Activated CD4-positive, alpha-beta T cell treated with anti-CD3 and anti-CD28 coated beads for 4 hours (primary cell): ENCODE results near the gene OPHN1.

ENCODE experiments used
- DNase-seq, 2 donors: peaks; one replicate each; pipeline ENCODE4 v3.0.0-alpha.2; 2020

The OPHN1 gene

DNA sequence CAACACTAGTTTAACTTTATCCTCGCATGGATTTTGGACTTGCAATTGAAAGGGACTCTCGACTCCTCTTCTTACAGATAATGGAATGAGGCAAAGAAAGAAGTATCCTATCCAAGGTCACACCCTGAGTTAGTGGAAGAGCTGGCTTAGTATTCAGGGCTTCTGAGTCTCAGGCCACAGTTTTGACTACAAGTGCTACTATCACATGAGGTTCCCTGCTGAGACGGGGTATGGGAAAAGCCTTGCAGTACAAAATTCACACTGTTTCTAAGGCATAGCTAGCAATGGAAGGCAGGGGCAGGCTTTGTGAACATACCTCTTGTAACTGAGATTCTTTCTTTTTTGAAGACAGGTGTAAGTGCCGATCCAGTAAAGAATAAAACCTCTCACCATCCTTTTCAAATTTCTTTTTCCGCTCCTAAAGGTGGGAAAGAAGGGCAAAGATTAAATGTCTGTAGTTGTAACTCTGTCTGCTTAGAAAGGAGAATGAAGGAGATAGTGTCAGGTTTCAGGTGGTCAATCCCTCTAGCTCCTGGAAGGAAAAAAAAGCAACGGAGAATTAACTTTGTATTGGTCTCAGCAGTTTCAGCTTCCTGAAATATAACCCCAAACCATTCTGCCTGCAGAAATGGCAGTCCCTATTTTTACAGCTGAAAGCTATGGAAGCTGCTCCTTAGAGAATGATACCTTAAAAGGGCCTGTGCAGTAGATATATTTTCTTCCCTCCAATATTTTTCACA lies 199.0 kb downstream of the OPHN1 start:
- DNase-seq: no peak

DNA sequence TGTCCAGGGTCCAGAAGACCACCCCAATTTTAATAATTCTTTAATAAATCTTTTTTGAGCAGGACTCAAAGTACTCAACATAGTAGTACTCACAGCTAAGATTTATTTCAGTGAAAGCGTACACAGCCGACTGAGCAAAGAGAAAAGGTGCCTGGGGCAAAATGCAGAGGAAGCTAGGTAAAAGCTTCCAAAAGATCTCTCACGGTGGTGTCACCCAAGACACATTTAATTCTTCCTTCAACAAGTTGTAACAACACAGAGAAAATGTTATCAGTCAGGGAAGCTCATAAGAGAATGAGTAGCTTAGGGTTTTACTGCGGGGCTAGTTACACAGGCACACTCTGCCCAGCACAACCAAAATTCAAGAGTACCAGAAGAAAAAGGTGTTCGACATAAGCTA lies 201.1 kb downstream of the OPHN1 start:
- DNase-seq: no peak

DNA sequence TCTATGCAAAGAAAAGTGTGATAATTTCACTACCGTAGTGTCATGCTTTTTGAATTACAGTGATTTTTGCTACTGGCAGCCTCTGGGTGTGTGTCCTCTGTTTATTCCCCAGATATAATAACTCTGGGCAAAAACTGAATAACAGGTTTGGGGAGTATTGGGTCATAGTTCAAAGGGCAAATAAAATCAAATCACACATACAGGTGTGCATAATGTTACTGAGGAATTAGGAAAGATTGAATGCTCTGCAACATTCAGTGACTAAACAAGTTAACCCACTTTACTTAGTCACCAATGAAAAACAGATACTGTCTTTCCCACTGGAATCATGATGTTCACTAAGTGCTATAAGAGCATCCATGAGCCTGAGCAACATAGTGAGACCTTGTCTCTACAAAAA lies 224.3 kb downstream of the OPHN1 start:
- DNase-seq: no peak

DNA sequence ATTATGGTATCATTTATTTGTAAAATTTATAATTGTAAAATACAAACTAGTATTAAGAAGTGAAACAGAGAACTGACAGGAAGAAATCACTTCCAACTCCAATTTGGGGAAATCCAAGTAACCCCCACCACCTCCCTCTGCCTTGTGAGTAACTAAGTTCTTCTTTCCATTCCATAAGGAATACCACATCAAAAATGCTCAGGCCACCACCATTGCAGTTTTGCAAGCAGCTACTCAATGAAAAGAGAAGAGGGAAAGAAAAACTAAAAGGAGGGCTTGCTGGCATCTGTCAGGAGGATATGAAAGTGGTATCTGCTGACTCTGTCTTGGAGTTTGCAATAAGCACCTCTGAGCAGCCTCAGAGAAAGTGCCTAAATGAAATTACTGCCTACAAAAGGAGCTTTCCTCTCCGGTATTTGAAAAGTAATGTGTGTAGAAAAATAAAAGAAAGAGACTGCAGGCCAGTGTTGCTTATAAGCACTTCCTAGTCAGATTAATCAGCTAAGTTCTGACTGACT lies 228.7 kb downstream of the OPHN1 start:
- DNase-seq: no peak

DNA sequence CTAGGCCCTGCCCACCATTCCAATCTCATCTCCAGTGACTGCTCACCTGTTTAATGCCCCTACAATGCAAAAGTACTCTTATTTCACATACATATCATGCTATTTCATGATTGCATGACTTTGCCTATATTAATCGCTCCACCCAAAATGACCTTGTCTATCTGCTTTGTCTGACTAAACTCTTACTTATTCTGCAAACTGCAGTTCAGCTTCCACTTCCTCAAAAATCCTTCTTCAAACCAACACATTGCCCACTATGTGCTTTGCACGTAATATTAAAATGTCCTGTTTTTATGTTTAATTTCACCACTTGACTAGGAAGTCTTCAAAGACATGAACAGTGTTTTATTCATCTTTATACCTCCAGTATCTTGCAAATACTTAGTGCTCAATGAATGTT lies 229.6 kb downstream of the OPHN1 start:
- DNase-seq: no peak

DNA sequence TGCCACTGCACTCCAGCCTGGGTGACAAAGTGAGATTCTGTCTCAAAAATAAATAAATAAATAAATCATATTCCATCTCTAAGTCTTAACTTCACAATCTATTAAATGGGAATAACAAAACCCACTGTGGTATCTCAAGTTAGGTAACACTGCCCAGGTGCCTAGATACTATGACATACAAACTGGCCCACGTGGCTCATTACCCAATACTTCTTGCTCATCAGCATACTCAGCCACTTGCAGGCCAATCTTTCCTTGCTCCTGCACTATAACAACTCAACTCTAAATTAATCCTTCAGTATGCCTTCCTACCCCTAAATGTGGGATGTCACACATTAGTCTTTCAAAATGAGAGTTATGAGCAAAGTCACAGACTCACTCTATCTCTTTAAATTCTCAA lies 230.1 kb downstream of the OPHN1 start:
- DNase-seq: no peak

DNA sequence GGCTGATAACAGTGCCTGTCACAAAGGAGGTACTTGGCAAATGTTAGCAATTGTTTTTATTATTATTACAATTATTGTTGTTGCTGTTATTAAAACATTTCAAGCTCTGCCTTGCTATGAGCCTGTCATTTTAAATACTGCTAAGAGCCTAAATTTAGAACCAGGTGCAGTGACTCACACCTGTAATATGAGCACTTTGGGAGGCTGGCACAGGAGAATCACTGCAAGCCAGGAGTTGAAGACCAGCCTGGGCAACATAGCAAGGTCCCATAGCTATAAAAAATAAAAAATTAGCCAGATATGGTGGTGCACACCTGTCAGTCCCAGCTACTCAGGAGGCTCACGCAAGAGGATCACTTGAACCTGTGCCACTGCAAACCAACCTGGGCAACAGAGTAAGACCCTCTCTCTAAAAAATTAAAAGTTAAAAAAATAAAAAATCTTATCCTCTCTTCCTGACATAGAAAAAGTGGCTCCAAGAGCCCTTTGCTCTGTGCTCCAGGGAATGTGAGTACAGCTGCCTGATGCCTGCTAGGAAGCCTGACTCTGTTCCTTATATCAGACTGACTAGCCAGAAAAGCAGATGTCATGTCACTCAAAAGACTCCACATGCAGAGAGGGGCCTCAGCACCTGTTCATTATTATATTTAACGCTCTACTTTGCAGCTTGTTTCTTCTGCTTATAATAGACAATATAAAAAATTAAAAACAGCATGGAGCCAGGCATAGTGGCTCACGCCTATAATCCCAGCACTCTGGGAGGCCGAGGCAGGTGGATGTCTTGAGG lies 234.0 kb downstream of the OPHN1 start:
- DNase-seq: no peak

DNA sequence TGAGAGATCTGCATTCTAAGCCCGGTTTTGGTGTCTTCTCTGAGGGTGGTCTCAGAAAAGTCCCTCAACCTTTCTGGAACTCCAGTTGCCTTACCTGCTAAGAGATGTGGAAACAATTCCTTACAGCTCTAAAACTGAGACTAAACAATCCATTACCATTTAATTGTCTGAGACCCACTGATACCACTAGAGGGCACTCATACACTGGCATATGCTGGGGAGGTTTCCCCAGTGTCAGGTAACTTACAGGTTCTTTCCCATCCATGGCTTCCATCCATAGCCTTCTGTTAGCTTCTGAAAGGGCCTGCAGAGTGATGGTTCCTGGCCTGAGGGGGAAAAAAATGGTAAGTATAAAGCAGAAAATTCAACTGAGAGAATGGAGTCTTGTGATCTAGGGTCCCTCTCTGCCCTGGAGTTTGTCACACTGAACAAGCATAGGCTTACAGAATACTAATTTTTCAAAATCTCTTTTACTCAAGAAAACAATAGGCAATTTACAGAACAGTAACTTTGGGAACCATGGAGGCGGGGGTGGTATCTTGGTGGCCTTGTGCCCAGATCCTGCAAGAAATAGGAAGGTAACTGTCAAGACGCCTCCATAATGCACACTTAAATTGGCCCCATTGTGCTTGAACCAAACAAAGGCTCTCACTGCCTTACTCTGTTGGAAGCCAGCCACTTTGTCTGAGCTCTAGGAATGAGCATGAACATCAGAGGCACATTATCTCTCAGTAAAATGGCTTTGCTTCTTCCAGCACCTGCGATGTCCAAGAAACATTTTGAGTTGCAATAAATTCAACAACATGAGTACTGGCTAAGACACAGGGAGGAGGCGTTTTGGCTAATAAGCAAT lies 236.1 kb downstream of the OPHN1 start:
- DNase-seq: peak in 1 of 2 donors; percentile 11

DNA sequence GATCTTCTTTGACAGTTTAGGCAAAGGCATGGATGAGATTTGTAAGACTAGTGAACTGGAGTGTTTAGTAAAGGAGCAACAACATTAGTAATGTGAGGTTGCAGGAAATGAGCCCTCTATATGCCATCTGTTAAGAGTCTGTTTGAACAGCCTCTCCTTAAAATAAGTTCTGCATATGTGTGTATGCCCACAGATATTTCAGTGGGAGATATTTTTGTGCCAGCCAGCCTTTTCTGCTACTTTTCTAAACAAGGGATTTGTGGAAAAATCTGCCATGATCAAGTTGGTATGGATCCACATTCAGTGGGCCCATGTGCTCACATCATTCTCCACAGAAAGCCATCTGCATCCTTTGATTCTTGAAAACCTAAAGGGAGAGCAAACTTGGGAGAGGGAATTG lies 237.7 kb downstream of the OPHN1 start:
- no peak for DNase-seq

DNA sequence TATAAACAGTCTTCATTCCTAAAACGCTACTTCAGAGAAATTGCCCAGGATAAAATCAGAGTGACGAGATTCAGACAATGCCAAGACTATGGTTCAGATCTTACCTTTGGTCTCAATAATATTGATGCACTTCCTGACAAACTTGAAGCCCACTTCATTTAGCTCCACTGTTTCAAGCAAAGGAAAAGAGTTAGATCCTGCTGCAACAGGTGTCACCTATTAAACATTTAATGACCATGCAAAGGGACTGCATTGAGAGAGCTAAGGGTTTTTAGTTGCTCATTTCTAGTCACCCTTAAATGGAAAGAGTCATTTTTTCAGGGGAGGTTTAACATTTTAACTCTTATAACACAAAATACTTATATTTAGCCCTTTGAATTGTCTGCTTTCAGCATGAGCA lies 239.5 kb downstream of the OPHN1 start:
- no peak for DNase-seq

DNA sequence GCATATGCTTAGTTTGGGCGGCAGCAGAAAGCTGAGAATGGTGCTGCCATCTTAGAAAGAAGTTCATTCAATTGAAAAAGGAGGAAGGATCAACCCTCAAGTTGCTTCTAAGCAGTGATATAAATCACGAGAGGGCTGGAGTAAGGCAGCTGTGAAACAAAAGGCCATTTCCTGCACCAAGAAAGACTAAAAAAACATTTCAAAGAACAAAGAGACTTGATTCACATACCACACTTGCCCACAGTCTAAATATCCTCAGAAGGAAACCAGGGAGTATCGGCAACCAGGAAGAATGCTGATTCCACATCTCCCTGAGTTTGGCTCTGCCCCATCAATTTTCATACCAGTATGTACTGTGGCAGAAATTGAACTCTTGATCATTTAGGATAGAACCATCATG lies 240.1 kb downstream of the OPHN1 start:
- DNase-seq: no peak

DNA sequence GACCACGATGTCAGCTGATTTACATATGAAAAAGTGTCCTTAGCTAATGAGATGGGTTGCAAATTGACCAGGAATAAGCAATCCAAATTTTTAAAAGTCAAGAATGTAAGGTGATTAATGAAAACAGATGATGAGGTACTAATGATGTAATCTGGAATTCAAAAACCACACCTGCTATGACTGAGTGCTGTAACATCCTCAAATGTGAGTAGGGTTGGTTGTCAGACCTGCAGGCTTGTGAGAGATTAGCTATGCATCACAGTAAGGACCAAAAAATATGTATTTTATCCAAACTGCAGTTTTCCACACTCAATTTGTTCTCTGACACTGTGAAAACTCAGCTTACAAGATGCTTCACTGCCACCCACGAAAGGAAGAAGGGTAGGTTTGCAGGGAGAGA lies 242.5 kb downstream of the OPHN1 start:
- DNase-seq: no peak

DNA sequence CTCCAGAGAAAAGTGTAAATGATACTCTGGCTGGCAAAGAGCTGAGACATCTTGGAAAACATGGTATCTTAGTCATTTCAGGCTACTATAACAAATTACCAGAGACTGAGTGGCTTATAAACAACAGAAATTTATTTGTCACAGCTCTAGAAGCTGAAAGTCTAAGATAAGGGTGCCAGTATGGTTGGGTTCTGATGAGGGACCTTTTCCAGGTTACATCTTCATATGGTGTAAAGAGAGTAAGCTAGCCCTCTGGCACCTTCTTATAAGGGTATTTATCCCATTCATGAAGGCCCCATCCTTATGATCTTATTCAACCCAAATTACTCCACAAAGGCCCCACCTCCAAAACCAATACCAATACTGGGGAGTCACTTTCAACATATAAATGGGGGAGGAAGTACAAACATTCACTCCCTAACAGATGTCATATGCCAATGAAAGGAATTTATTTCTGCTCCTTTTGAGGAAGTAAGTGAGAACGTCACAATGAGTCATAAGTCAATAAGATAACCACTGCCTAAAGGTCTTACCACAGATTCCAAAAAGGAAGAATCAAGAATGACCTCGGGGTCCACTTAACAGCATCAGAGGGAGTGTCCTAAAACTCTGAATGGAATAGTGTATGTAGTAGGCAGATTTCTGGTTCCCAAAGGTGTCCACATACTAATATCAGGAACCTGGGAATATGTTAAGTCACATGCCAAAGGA lies 246.6 kb downstream of the OPHN1 start:
- DNase-seq: no peak

DNA sequence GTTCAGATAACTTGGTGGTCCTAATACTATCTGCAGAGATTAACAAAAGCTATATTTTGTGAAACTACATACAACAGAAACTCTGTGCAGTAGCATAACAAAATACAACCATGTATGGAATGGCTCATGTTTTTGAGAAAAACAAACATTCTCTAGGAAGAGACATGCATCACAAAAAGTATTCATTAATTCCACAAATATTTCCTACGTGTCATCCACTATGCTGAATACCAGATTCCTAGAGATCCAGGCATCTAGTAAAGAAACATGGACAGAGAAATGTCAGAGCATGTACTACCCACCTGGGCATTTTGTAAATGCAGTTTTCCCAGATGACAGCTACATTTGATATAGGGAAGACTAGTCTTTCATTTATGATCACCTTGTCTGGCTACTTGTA lies 248.1 kb downstream of the OPHN1 start:
- no peak for DNase-seq

DNA sequence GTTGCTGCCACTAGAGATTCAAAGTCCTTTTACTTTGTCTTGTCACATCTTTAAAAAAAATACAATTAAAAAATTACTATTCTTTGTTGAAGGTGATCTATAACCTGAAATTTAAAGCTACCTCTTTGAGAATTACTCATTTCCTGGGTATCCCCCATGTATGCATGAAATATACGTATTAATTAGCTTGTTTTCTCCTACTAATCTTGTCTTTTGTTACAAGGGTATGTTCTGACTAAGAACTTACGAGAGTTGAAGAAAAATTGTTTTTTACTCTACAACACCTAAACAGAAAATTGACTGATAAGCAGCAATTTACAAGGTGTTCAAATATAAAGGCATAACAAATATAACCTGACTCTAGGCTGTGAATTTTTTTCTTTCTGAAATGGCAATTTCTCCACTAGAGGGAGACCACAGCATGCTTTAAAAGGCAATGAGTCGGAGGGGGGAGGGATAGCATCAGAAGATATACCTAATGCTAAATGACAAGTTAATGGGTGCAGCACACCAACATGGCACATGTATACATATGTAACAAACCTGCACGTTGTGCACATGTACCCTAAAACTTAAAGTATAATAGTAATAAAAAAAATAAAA lies 249.6 kb downstream of the OPHN1 start:
- DNase-seq: no peak

DNA sequence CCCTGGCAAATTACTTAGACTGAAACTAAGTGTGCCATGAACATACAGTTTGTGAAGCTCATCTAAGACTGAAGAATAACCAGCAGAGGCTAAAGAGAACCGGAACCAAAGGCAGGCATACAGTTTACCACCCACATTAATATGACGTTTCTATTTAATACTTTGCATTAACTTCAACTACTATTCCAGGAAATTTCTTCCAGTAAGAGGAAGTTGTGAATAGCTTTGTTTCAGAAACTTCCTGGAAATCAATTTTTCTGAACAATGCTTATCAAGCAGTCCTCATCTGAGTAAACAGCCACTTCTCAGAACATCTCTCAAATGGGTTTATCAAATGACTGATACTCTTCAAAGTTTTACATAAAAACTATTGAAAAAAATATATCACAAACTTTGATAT lies 252.7 kb downstream of the OPHN1 start:
- no peak for DNase-seq

DNA sequence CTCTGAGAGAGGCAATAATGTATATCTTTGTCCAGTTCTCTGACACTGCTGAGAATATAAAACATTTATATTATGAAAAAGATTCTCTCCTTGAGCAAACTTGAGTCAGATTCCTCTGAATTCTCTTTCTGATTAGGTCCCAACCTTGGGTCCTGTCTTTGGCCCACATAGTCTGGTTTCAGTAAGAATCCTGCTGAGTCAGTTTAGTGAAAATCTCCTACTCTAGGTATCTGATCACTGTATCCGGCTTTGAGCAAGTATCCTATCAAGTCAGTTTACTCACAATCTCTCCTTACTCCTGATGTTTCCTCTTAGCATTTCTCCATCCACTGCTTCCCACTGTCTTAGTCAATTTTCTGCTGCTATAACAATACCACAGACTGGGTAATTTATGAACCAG lies 253.9 kb downstream of the OPHN1 start:
- DNase-seq: no peak

DNA sequence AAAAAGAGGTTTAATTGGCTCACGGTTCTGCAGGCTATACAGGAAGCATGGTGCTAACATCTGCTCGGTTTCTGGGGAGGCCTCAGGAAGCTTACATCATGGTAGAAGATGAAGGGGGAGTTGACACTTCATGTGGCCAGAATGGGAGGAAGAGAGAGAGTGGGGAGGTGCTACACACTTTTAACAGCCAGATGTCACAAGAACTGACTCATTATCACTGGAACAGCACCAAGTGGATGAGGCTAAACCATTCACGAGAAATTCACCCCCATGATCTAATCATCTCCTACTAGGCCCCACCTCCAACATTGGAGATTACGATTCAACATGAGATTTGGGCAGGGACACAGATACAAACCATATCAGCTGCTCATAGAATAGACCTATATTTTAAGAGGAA lies 255.8 kb downstream of the OPHN1 start:
- DNase-seq: no peak

DNA sequence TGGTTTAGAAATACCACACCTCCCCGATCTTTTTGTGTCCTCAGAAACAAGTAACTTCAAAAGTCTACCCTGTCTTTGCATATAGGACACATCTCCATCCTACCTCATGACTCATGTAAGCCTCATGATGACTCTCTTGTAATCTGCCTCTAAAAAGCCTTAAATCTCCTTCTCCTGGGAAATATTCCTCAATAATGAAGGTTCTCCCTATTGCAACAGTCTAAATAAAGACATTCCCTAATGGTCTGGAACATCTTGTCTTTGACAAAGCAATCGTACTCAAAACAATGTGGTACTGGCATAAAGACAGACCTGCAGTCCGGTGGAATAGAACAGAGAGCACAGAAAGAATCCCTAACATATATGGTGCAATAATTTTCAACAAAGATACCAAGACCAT lies 257.7 kb downstream of the OPHN1 start:
- DNase-seq: no peak

DNA sequence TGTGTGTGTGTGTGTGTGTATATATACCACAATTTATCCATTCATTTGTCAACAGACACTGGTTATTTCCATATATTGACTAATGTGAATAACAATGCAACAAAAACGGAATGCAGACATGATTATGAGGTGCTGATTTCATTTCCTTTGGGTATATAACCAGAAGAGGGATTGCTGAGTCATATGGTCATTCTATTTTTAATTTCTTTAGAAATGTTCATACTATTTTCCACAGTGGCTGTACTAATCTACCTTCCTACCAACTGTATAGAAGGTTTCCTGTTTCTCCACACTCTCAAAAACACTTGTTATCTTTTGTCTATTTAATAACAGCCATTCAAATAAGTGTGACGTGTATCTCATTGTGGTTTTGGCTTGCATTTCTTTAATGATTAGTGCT lies 269.9 kb downstream of the OPHN1 start:
- DNase-seq: no peak

DNA sequence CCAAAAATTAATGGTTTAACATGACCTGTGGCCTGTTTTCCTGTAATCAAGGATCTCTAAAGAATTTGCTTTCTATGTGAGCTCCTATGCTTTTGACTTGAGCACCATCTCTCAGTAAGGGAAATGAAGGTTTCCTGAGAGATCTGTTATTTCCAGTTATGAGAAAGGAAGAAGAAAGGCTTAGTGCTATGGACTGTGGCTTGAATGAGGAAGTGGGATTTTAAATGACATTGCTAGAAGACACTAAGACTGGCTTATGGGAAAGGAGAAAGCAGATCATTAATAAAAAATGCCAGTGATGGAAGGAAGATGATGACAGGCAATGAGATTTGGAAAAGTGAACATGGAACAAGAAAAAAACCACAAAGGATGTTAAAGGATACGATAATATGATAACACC lies 285.4 kb downstream of the OPHN1 start:
- no peak for DNase-seq

DNA sequence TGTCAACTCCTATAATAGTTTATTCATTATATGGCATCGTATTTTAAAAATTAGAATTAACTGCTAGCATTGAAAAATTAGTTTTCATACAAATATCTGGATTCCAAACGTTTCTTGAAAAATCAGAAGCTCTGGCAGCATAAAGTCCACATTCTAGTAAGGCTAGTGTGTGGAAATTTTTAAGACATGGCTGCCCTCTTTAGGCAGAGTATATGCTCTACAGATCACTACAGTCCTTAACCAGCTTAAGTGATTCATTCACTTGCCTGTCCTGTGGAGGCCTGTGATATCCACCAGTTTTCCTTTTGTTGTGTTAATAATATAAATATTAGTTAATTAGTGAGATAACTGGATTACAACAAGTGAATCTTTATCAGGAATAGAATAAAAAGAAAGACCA lies 287.2 kb downstream of the OPHN1 start:
- no peak for DNase-seq
